Measurements from ENCODE around the gene PDCD5. TPM values are rescaled to one million over a fixed set of nuclear protein-coding genes. Genes with fewer than 3 reads are reported as not detected.

The PDCD5 gene
- total RNA-seq, 4 donors from 2014 or later = 76.7 to 175 (median 106) TPM

DNA sequence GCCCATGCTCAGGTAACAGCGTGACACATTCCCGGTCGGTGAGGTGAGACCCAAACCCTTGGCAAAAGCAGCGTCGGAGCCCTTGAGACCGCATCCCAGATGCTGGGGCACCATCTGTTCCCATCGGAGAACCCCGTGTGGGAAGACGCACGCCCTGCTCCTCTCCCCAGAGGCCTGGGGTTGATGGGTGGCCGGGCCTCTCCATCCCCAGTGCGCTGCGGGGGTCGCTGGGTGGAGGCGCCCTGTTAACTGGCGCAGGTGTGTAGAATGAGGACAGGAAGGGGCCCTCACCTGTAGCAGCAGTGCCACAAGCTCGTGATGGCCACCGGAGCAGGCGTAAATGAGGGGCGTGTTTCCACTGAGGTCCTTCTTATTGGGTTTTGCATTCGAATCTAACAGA is 24.6 kb downstream of the PDCD5 start:
- no peak for DNase-seq
- Histone ChIP-seq H3K9me3 (no peaks in the 10 kb centered on the region), H3K36me3 (peaks cover 0 to 50% (median 24%) of the 10 kb centered on the region in 4 donors), H3K27ac (no peak overlapping the region), H3K27me3 (no peaks in the 10 kb centered on the region), H3K4me3 (no peak overlapping the region), H3K4me1 (no peaks in the 10 kb centered on the region)
- intact Hi-C loops (cut with DNase I; ENCODE audit: low total_unique reads) = no loop called here
- in situ Hi-C loops (cut with MboI; ENCODE audit: low pct_ligation_motif_present in 1 of 4, low pct_unique_long_range_greater_than_20kb in 1 of 4, low sequenced_read_pairs in 3 of 4) = no loop called here
- TF ChIP-seq POLR2AphosphoS5 (IDR thresholded peaks at IDR 0.05) (no peak), EP300 (IDR thresholded peaks at IDR 0.05; ENCODE audit: low read depth) (no peak), POLR2A (IDR thresholded peaks at IDR 0.05) (no peak)
- TF ChIP-seq, protein P1, sequence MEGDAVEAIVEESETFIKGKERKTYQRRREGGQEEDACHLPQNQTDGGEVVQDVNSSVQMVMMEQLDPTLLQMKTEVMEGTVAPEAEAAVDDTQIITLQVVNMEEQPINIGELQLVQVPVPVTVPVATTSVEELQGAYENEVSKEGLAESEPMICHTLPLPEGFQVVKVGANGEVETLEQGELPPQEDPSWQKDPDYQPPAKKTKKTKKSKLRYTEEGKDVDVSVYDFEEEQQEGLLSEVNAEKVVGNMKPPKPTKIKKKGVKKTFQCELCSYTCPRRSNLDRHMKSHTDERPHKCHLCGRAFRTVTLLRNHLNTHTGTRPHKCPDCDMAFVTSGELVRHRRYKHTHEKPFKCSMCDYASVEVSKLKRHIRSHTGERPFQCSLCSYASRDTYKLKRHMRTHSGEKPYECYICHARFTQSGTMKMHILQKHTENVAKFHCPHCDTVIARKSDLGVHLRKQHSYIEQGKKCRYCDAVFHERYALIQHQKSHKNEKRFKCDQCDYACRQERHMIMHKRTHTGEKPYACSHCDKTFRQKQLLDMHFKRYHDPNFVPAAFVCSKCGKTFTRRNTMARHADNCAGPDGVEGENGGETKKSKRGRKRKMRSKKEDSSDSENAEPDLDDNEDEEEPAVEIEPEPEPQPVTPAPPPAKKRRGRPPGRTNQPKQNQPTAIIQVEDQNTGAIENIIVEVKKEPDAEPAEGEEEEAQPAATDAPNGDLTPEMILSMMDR (IDR thresholded peaks at IDR 0.05) = no peak
- WGBS, 2 donors (ENCODE audit: low coverage in 1 of 2) = 92 to 100% methylated on average over 2 to 21 of the region's 21 CpGs

DNA sequence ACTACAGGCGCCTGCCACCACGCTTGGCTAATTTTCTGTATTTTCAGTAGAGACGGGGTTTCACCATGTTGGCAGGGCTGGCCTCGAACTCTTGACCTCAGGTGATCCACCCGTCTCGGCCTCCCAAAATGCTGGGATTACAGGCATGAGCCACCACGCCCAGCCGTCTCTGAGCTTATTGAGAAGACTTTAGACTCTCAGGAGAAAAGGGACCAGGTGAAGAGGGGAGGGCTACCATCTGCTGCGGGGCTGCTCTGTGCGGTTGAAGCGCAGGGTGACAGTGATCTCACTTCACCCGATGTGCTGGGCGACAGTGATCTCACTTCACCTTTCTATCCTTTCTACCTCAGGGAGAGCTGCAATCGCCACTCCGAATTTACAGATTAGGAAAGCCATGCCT is 25.3 kb downstream of the PDCD5 start:
- no peak overlapping the region for H3K4me3 ChIP-seq
- no peaks in the 10 kb centered on the region for H3K9me3 ChIP-seq
- in situ Hi-C loops (cut with MboI; ENCODE audit: low pct_ligation_motif_present in 1 of 4, low pct_unique_long_range_greater_than_20kb in 1 of 4, low sequenced_read_pairs in 3 of 4) = no loop called here
- WGBS, 2 donors (ENCODE audit: low coverage in 1 of 2) = 81 to 84% methylated on average over 3 to 15 of the region's 15 CpGs
- H3K4me1 ChIP-seq = no peaks in the 10 kb centered on the region
- TF ChIP-seq EP300 (IDR thresholded peaks at IDR 0.05; ENCODE audit: low read depth) (no peak), POLR2A (IDR thresholded peaks at IDR 0.05) (no peak)
- TF ChIP-seq, protein P1 (IDR thresholded peaks at IDR 0.05) = no peak
- H3K36me3 ChIP-seq = peaks cover 0 to 51% (median 22%) of the 10 kb centered on the region in 4 donors
- DNase-seq = no peak
- intact Hi-C loops (cut with DNase I; ENCODE audit: low total_unique reads) = no loop called here
- no peaks in the 10 kb centered on the region for H3K27me3 ChIP-seq
- no peak overlapping the region for H3K27ac ChIP-seq

DNA sequence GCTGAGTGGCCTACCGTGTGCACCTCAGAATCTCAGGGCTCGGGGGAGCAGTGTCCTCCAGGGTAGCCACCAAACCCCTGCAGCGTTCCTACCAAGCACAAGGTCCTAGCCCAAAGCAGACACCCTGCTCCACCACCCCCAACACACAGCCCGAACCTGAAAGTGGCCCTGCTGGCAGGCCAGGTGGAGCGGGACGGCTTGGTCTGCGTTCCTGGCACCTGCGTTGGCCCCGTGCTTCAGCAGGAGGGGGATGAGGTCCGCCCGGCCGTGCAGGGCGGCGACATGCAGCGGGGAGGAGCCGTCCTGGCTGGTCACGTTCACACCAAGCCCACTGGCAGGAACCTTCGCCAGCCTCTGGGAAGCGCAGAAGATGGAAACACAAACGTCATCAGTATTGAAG is 26.5 kb downstream of the PDCD5 start:
- intact Hi-C loops (cut with DNase I; ENCODE audit: low total_unique reads) (no loop called here), in situ Hi-C loops (cut with MboI; ENCODE audit: low pct_ligation_motif_present in 1 of 4, low pct_unique_long_range_greater_than_20kb in 1 of 4, low sequenced_read_pairs in 3 of 4) (no loop called here)
- H3K36me3 ChIP-seq = peaks cover 0 to 50% (median 22%) of the 10 kb centered on the region in 4 donors
- H3K4me1 ChIP-seq = no peaks in the 10 kb centered on the region
- DNase-seq = no peak
- H3K4me3 ChIP-seq = no peak overlapping the region
- 93 to 95% methylated on average over 9 to 20 of the region's 20 CpGs for WGBS, 2 donors (ENCODE audit: low coverage in 1 of 2)
- H3K27ac ChIP-seq = no peak overlapping the region
- TF ChIP-seq EP300 (IDR thresholded peaks at IDR 0.05; ENCODE audit: low read depth) (no peak), POLR2A (IDR thresholded peaks at IDR 0.05) (no peak), POLR2AphosphoS5 (IDR thresholded peaks at IDR 0.05) (no peak)
- TF ChIP-seq, protein P1 (IDR thresholded peaks at IDR 0.05) = no peak
- no peaks in the 10 kb centered on the region for H3K27me3 ChIP-seq
- H3K9me3 ChIP-seq = no peaks in the 10 kb centered on the region

DNA sequence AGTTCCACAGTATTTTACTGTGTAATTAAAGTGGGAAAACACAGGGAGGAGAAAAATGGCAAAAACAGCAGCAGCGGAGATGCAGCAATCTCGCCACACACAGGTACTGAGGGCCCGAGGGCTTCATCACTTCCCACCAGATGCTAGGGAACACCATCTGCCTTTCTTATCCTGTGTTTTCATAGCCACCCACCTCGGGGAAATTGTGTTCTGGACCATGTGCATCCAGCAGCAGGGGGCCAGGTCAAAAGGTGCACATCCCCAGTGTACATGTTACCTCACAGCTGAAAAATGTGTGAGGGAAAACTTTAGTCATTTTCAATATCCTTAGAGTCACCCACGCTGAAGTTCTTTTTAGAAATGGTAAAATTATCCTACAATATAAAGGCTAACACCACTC is 30.2 kb downstream of the PDCD5 start:
- Histone ChIP-seq H3K4me3 (no peak overlapping the region), H3K27me3 (no peaks in the 10 kb centered on the region), H3K36me3 (peaks cover 0 to 35% (median 17%) of the 10 kb centered on the region in 4 donors), H3K9me3 (no peaks in the 10 kb centered on the region), H3K27ac (no peak overlapping the region), H3K4me1 (no peaks in the 10 kb centered on the region)
- 89 to 92% methylated on average over 3 to 5 of the region's 5 CpGs for WGBS, 2 donors (ENCODE audit: low coverage in 1 of 2)
- intact Hi-C loops (cut with DNase I; ENCODE audit: low total_unique reads) (no loop called here), in situ Hi-C loops (cut with MboI; ENCODE audit: low pct_ligation_motif_present in 1 of 4, low pct_unique_long_range_greater_than_20kb in 1 of 4, low sequenced_read_pairs in 3 of 4) (no loop called here)
- DNase-seq = no peak
- no peak for TF ChIP-seq POLR2AphosphoS5 (IDR thresholded peaks at IDR 0.05)
- TF ChIP-seq EP300 (IDR thresholded peaks at IDR 0.05; ENCODE audit: low read depth) = no peak
- TF ChIP-seq, protein P1 (IDR thresholded peaks at IDR 0.05) = no peak
- no peak for TF ChIP-seq POLR2A (IDR thresholded peaks at IDR 0.05)
